NCI-H128 (cell line): ENCODE results near the gene NUTM2F.
"Not testable (repeated sequence)": the region's sequence is repeated elsewhere in the genome, so short reads cannot be mapped to it uniquely, and the experiment has no call there.

Experiments
- DNase-seq: peaks from one replicate; lab custom pipeline; 2025; ENCODE audit not compliant: unreplicated experiment; lab: John Stamatoyannopoulos, UW

Gene NUTM2F, protein sequence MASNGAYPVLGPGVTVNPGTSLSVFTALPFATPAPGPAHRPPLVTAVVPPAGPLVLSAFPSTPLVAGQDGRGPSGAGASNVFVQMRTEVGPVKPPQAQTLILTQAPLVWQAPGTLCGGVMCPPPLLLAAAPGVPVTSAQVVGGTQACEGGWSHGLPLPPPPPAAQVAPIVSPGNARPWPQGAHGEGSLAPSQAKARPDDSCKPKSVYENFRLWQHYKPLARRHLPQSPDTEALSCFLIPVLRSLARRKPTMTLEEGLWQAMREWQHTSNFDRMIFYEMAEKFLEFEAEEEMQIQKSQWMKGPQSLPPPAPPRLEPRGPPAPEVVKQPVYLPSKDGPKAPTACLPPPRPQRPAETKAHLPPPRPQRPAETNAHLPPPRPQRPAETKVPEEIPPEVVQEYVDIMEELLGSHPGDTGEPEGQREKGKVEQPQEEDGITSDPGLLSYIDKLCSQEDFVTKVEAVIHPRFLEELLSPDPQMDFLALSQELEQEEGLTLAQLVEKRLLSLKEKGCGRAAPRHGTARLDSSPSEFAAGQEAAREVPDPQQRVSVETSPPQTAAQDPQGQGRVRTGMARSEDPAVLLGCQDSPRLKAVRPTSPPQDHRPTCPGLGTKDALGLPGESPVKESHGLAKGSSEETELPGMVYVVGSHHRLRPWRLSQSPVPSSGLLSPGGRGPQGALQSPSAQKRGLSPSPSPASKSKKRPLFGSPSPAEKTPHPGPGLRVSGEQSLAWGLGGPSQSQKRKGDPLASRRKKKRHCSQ

GRCh38 chr9:94328544-94328943 lies at the start of gene NUTM2F:
Gene NUTM2F (minus strand): TSS chr9:94328644. CDS start chr9:94328623, 21 bp downstream.
- not testable (repeated sequence) for DNase-seq

- DNase-seq: not testable (repeated sequence)
Measured at GRCh38 chr9:94375197-94375596, 46.8 kb upstream of the NUTM2F start.

- DNase-seq: peak; percentile 75
Measured at GRCh38 chr9:94374176-94375056, 46.0 kb upstream of the NUTM2F start.

DNA sequence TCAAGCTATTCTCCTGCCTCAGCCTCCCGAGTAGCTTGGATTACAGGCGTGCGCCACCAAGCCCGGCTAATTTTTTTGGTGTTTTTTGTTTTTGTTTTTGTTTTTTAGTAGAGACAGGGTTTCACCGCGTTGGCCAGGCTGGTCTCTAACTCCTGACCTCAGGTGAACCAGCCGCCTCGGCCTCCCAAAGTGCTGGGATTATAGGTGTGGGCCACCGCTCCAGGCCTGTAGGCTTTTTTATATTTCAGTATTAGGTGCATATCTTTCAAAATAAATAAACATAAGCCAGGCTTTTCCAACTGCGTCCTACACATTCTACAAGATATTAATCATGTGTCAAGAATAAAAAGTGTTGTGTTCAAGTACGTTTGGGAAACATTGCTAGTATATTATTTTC lies 45.3 kb upstream of the NUTM2F start:
- not testable (repeated sequence) for DNase-seq

GRCh38 chr9:94370266-94370665 lies 41.8 kb upstream of the NUTM2F start:
- DNase-seq: not testable (repeated sequence)

DNA sequence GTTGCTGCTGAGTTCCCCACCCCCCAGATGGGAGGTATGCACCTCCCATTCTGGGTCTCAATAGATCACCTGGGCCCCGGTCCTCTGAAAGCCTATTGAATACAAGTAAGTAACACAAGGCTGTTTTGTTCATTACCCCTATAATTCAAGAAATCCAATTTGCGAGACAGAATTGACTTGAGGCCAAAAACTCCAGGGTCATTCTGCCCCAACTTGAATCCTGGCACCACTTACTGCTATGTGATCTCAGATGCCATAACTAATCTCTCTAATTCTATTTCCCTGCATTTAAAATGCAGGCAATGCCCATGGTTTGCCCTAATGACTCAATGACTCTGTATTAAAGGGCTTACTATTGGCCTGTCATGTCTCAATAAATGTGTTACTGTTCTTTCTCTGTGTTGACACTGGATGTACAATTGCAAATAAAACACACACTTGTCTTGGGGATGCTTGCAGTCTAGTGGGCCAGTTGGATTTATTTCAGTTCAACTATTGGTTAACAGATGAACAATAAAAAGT lies 35.7 kb upstream of the NUTM2F start:
- not testable (repeated sequence) for DNase-seq

DNA sequence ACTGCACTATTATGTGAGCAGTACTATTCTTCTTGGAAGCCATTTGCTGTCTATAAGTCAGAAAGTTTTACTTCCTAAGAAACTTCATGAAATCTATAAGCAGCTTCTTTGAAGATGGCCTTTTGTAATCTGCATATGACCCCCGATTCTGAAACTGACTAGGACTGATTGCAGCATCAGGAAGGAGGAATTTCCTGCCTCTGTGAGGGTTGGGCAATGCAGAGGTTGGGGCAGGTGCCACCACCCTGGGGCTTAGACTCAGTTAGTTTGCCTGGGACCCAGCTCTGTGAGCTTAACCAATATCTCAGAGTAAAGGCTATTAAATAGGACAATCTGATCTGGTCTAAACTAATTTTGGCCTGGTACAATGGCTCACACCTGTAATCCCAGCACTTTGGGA lies 28.7 kb upstream of the NUTM2F start:
- DNase-seq: not testable (repeated sequence)

DNA sequence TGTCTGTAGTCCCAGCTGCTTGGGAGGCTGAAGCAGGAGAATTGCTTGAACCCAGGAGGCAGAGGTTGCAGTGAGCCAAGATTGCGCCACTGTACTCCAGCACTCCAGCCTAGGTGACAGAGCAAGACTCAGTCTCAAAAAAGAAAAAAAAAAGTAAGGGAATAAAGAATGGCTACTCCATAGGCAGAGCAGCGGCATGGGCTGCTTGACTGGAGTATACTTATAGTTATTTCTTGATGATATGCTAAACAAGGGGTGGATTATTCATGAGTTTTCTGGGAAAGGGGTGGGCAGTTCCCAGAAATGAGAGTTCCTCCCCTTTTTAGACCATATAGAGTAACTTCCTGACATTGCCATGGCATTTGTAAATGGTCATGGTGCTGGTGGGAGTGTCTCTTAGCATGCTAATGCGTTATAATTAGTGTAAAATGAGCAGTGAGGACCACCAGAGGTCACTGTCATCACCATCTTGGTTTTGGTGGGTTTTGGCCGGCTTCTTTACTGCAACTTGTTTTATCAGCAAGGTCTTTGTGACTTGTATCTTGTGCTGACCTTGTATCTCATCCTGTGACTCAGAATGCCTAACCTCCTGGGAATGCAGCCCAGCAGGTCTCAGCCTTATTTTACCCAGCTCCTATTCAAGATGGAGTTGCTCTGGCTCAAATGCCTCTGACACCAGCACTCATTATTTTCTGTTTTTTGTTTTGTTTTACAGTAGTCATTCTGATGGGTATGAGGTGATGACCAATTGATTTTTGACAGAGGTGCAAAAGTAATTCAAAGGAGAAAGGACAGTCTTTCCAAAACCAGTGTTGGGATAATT lies 23.7 kb upstream of the NUTM2F start:
- not testable (repeated sequence) for DNase-seq

GRCh38 chr9:94348754-94349153 lies 20.3 kb upstream of the NUTM2F start:
- not testable (repeated sequence) for DNase-seq

DNA sequence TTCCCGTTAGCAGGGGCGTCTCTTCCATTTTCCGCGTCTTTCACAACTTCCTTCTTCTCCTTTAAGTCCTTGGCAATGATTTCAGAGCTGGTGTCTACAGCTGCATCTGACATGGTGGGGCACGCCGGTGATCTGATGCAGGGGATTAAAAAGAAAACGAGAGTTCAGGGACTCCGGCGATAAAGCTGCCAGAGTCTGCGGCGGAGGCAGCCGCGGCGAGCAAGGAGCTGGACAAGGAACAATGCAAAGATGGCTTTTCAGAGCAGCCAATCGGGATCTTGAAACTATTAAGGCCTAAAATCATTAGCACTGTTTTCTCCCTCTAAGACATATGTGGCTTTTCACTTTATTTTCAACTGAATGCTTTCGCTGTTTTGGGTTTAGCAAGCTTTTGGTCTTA lies 19.0 kb upstream of the NUTM2F start:
- not testable (repeated sequence) for DNase-seq

DNA sequence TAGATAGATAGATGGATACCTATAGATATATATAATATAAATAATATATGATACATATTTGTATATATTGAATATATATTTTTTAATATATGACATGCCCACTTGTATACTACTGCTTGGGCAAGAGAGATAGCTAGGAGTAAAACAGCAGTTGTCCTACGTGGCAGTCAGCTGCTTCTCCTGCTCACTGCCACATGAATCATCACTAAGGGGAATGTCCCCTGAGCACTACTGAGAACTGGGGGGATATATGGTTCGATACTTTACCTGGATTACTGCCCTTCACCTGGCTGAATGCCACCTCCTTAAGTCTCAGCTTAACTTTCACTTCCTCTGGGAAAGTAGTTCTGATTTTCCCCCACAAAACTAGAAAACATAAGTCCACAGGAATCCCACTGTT lies 13.3 kb upstream of the NUTM2F start:
- not testable (repeated sequence) for DNase-seq

DNA sequence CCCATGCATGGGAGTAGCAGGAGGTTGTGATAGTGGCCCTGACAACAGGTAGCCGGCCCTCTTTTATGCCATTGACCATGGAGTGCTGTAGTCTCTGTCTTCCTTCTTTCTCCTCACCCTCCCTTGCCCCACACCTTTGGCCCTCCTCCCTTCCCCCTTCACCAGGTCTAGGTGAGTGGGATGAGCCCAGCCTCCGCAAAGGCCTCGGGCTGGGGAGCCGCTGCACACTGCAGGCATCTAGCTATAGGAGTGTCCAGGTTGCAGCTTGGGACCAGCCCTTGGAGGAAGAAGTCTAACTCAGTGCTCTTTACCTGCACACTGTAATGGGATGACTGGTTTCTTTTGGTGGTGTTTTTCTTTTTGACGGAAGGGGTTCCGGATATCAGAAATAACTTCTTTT lies 12.3 kb upstream of the NUTM2F start:
- not testable (repeated sequence) for DNase-seq

DNA sequence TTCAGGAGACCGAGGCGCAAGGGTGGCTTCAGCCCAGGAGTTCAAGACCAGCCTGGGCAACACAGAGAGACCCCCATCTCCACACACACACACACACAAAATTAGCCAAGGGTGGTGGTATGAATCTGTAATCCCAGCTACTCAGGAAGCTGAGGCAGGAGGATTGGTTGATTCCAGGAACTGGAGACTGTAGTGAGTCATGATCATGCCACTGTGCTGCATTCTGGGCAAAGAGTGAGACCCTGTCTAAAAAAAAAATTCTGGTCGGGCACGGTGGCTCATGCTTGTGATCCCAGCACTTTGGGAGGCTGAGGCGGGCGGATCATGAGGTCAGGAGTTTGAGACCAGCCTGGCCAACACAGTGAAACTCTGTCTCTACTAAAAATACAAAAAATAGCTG lies 11.2 kb upstream of the NUTM2F start:
- not testable (repeated sequence) for DNase-seq

DNA sequence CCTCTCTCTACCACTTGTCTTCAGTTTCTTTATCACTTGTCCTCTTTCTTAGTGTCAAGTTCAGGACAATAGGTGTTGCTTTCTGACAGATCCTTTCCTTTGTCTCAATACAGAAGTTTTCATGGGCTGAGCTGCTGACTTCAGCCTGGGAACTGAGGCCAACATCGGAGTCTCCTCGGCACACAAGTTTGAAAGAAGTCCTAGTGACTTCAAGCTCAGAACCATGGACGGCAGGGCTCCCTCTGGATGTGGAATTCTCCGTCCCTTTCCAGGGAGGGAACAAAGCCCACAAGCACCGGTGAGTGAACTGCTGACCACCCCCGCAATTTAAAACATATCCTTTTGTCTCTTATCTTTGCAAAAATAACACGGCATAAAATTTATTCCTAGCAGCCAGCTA lies 10.3 kb upstream of the NUTM2F start:
- DNase-seq: not testable (repeated sequence)

- DNase-seq: not testable (repeated sequence)
Measured at GRCh38 chr9:94336445-94336844, 8.0 kb upstream of the NUTM2F start.

- DNase-seq: not testable (repeated sequence)
Measured at GRCh38 chr9:94325583-94325982, 2.9 kb downstream of the NUTM2F start.

DNA sequence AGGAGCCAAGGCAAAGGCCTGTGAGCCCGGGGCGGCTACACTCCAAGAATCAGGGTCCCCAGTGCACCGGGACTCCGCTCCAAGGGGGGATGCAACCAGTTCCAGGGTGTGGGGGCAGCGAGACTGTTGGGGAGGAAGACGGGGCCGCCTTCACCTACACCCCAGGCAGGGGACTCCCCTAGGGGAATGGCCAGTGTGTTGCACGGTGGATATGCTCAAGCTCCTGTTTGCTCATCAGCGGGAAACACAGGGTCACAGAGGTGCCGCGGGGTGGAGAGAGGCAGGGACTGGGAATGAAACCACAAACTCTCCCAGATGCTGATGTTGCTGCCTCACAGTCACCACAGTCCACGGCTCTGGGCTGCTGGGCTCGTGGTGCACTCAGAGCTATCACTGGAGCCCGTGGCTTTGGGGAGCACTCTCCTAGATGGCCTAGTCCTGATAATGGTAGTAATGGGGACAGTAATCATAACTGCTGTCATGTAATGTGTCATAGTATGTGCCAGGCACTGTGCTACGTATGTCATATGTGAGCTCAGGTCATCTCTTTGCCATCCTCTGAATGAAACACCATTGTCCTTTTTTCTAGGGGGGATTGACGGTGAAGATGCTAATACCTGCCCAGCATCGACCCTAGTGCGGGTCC lies 5.2 kb downstream of the NUTM2F start:
- not testable (repeated sequence) for DNase-seq

GRCh38 chr9:94322342-94322940 lies 6.0 kb downstream of the NUTM2F start:
- DNase-seq: not testable (repeated sequence)
